Measurements from ENCODE around the gene NEURL1.
A peak's percentile ranks its signal among the peaks of the same experiment; 100 is the strongest.

Gene NEURL1

DNA sequence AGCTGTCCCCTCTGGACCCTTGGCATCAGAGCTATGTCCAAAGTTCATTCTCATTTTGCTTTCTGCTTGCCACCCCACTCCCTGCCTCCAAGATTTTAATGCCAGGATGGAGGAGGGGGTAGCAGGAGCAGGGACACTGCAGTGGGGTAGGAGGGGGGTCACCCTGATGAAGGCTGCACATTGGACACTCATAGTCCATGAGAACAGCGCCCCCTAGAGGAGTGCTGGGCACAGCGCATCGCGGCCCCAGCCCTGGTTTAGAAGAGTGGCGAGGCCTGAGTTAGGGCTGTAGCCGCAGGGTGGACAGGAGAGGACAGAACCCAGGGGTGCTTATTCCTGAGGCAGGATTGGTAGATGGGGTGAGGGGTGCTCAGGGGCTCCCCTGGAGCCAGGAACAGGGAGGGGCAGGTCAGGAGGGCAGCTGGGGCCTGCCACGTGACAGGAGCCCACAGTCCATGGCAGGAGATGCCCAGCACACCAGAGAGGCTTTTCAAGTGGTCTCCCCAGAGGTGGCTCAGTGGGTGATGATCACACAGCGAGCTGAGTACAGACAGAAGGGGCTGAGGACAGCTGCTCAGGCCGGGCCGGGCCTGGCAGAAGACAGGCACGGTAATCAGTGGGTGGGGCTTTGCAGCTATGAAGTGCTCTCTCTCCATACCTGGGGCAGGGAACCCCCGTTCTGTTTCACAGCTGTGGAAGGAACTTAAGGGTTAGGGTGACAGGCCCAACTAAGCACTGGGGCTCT, 71.4 kb downstream of the NEURL1 start:
- DNase-seq: peak; percentile 16

DNA sequence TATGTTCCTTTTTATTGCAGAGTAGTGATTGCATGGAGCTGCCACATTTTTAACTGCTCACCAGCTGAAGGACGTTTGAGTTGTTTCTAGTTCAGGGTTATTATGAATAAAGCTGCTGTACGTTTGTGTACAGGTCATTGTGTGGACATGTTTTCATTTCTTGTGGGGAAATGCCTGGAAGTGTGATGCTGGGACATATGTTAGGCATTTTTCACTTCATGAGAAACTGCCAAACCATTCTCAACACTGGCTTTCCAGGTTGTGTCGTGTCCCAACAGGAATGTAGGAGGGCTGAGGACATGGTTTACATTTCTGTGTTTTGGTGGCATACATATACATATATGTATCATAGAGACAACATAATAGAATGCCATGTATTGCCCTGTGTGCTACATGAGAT, 73.0 kb downstream of the NEURL1 start:
- DNase-seq: no peak

DNA sequence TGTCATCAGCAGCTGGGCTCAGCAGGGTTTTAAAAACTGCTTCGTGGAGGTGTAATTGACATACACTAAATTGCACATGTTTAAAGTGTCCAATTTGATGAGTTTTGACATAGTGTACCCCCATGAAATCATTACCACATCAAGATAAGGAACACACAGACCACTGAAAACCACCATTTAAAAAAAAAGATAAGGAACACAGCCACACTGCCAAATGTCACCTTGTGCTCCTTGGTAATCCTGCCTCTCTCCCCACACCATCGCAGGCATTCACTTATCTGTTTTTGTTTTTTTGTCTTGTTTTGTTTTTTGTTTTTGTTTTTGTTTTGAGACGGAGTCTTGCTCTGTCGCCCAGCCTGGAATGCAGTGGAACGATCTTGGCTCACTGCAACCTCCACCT, 75.0 kb downstream of the NEURL1 start:
- DNase-seq: no peak

DNA sequence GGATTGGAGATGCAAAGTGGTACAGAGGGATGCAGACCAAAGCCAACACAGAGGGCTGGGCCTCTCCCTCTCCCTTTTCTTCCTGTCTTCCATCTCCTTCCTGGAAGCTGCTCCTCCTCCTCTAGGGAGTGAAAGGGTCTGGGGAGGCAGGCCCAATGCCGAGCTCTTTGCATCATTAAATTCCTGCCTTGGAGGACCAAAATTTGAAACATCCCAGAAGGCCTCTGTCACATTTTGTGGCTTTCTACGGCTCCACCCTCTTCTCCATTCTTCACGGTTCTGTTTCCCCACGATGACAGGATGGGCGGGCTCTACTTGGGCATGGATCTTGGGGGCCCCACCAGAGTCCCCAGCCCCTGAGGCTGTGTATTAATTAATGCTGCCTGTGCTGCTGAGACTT, 76.4 kb downstream of the NEURL1 start:
- DNase-seq: no peak

DNA sequence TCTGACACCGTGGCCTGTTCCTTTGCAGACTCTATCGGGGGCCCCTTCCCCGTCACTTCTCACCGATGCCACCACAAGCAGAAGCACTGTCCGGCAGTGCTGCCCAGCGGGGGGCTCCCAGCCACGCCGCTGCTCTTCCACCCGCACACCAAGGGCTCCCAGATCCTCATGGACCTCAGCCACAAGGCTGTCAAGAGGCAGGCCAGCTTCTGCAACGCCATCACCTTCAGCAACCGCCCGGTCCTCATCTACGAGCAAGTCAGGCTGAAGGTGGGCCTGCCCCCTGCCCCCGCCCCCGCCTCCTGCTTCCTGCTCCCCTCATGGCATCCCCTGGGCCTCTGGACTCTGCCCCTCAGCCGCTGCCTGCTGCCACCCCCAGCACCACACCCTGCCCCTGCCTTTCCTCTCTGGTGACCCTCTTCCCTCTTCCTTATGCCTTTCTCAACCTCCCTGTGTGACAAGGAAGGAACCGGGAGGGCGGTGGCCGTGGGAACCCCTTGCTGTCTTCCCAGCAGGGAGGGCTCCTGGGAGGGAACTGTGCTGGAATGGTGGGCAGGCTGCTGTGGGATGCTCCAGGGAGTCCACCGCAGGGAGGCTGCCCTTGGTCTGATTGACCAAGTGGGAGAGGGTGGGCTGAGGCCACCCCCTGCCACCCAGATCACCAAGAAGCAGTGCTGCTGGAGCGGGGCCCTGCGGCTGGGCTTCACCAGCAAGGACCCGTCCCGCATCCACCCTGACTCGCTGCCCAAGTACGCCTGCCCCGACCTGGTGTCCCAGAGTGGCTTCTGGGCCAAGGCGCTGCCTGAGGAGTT, 77.5 kb downstream of the NEURL1 start:
- DNase-seq: no peak

DNA sequence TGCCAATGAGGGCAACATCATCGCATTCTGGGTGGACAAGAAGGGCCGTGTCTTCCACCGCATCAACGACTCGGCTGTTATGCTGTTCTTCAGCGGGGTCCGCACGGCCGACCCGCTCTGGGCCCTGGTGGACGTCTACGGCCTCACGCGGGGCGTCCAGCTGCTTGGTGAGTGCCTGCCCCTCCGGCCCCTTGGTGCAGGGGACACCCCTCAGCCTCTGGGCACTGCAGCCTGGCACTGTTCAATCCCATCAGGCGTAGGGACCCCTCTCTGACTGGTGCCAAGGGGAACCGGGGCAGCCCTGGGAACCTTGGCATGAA, 78.1 kb downstream of the NEURL1 start:
- DNase-seq: no peak

DNA sequence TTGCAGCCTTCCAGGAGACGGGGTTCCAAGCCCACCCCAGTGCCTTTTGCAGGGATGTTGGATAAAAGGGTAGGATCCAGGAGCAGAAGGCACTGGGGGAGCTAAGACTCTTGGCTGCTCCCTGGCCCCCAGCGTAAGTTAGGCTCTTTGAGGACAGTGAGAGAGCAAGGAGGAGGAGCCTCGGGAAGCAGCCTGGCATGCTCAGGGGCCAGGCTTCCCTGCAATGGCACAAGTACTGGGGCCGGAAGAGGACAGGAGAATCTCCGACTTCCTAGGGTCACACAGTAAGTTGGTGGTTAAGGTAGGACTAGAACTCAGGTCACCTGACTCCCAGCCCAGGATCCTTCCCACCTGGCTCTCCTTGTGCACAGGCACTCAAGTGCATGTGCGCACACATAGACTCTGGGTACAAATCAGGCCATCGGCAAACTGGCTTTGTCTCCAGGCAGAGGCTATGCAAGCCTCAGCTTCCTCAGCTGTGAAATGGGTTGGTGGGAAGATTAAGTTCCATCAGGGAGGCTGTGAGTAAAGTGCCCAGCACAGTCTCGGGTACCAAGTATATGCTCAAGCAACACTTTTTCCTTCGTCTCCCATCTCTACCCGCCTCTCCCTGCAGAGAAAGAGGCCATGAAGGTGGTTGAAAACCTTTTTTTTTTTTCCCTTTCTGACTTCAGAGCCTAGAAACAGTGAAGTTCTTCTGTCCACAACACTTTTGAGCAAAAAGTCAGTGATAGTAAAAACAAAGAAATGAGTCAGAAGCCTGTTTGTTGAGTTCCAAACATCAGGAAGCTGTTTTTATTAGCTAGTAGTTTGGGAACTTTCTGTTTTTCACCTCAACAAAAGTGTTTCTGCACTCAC, 79.1 kb downstream of the NEURL1 start:
- DNase-seq: no peak

DNA sequence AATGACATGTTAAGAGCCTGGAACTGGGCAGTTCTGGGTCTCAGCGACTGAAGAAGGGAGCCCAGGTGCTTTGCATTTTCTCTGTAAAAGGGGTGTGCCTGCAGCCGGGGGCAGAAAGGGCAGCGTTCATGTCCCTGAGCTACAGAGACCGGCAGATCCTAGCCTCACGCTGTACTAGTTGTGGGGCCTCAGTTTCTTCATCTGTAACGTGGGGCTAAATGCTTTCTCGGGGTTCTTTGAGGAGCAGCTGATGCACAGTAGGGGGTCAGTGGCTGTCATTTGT, 79.6 kb downstream of the NEURL1 start:
- DNase-seq: no peak

DNA sequence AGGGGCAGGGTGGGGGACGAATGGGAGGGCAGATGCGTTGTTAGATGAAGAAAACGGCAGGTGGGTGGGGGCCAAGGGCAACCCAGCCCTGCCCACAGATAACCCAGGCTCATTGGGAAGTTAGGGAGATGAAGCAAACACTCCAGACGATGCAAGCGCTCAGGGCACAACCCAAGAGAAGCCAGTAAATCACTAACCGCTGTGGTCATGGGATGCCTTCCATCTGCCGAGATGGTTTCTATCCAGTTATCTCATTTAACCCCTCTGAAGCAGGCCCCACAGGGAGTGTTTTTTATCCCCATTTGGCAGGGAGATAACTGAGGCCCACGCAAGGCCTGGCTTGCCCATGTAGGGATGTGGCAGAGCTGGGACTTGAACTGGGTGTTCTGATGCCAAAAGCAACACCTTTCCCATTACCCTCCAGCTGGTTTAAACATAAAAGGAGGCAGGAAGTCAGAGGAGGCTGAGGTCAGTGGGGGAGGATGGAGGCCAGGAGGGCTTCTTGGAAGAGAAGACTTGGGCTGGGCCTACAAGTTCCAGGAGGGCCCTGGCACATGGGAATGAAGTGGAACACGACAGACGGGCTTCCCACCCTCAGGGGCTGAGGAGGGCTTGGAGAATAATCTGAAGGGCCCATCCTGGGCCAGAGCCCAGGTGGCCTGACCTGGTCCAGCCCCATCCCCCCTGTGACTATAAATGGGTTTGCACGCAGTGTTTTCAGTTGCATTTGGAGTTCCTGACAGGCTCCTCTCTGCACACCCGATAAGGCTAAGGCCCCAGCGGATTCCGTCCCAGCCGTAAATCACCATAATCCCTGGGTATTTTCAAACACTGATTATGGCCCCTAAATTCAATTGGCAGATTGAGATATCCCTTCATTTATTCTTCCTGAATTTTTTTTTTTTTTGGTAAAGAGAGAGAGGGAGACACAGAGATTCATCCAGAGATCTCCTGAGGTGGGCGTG, 80.9 kb downstream of the NEURL1 start:
- DNase-seq: no peak

DNA sequence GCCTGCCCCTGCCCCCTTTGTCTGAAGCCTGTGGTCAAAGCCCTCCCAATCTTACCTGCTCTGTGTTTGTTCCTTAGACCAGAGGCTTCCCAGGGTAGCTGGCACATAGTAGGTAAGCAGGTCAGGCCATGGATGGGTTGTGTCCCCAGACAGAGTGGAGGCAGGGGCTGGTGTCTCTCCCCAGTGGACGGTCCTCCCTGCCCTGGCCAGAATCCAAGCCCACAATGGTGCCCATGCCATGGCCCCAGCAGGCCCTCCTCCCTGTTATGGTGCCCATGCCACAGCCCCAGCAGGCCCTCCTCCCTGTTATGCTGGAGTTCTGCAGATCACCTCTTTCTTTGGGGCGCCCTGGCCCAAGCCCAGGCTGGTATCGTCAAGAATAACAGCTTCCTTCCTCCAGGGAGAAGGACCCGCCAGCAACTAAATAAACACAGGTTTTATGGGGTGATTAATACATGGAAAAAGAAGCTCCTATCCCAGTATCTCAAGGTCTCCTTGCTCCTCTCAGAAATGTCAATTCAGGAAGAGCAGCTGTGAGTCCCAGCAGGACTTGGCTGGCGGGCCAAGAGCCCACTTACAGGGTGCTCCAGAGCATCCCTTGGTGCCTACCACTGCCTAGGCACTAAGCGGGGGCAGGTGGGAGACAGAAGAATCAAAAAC, 82.0 kb downstream of the NEURL1 start:
- no peak for DNase-seq

DNA sequence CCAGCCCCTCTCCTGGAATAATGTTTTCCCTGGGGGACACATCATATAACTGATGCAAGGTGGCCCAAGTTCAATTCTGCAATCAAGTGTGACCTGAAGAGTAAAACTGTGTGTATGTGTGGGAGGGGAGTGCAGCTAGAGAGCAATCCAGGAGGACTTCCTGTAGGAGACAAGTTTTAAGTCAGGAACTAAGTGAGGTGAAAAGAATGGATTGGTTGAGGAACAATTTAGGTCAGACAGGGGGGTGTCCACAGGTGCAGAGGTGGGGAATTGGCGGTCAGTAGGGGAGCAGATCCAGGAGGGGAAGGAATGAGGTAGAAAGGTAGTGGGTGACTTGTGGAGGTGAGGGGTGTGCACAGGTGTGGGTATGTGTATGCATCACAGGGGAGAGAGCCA, 82.6 kb downstream of the NEURL1 start:
- DNase-seq: no peak

DNA sequence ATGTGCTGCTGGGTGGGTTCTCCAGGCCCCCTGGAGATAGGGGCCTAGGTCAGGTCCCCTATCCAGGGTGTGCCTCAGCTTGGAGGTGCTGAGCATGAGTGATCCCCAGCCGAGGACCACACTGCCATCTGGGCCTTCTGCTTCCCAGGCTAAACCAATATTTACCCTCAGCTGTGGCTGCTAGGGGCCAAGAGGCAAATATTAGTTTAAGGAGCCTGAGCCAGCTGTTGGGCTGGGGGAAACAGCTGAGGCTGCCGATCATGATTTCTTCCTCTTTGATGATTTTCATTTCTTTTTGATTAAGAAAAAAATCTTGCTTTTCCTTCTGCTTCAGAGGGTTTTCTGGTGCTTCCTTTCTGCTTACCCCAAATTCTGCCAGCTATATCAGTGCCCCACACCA, 83.4 kb downstream of the NEURL1 start:
- no peak for DNase-seq

DNA sequence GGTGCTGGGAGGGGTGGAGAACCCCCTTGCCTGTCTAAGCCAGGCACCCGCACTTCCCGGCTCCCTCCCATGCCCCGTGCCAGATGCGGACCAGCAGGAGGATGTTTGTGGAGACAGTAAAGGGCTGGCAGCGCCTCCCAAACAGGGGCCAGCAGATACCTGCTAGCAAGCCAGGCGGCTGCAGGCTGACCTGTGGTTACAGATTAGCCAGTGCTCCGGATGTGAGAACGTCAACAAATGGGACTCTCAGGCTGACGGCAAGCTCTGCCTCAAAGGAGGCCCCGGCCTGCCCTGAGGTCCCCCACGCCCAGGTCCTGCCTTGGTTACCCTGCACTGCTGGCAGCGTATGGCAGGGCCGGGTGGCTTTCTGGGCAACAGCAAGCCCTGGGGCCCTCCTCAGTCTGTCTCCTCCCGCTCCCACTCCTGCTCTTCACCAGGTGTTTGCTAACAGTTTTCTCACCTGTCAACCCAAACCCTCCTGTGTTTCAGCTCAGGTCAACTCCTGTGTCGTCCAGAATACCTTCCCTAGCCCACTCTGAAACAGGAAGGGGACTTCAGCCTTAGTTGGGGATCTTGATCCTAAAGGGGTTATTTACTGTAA, 85.4 kb downstream of the NEURL1 start:
- DNase-seq: no peak

DNA sequence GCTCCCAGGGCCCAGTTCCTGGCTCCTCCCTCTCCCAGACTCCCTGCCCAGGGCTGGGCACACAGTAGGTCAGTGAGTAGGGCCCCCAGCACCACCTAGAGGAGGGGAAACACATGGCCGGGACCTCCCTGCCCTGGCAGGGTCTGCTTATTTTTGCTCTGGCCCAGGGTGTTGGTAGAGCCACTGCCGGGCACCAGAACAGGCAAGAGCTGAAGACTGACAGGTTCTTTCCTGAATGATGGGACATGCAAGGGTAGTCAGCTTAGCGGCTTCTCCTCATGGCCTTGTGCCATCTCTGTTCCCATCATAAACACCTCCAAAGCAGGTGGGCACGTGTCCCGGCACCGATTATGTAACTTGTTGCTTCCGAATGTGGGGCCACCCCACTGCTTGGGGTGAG, 86.5 kb downstream of the NEURL1 start:
- DNase-seq: no peak

DNA sequence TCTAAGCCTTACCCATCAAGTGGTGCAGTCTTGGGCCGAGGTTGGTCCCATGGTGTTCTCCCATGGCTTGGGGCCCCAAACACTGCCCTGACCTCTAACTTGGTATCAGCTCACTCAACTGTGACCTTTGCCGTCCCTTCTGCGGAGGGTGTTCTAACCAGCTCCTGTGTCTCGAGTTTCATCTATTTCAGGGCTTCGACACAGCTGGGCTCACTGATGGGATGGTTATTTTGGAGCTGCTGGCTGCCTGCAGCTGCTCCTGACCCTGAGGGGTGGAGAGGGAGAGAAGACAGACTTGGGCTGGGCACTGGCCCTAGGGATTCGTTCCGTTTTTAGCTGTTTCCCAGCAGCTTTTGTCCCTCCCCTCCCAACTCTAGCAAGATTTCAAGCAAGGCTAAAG, 86.9 kb downstream of the NEURL1 start:
- no peak for DNase-seq

DNA sequence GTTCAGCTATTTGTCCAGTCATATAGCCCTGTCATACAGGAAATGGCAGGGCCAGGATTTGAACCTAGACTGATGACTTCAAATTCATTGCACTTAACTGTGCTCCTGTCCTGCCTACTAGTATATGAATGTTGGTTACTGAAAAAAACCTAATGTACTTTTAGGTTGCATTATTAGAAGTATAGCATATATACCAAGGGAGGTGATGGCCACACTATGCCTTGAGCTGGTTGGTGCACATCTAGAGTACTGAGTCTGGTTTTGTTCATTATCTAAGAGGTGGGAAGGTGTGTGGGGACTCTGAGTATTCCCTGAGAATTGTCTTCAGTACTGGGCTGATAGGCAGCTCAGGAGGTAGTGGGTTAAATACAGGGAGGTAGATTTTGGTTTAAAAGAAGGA, 88.0 kb downstream of the NEURL1 start:
- no peak for DNase-seq

DNA sequence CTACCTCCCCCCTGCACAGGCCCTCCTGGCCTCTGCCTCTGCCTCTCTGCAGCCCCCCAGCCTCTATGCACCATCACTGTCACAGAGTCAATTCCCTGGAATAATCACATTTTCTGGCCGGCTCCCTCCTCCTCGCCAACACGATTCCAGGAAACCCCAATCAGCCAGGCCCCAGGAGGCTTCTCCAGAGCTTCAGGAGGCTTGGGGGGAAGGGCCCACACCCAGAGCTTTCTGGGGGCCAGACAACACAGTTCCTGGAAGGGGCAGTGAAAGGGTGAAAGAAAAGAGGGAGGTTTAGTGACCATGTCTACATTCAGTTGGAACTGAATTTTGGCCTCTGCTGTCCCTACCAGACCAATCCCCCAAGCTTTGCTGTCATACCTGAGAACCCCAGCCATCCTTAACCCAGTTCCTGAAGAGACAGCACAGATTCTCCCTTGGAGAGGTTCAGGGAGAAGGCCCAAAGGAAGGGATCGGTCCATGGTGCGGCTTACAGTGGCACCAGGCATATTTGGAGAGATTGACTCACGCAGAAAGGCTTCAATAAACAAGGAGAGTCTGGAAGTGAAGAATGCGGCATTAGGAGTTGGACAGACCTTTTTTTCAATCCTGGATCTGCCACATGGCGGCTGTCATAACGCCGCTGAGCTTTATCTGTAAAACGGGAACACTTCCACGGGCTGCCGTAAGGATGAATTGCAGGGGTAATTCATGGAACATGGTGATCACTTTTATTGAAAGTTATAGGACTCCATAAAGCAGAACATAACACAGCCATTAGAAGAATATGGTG, 89.0 kb downstream of the NEURL1 start:
- no peak for DNase-seq

DNA sequence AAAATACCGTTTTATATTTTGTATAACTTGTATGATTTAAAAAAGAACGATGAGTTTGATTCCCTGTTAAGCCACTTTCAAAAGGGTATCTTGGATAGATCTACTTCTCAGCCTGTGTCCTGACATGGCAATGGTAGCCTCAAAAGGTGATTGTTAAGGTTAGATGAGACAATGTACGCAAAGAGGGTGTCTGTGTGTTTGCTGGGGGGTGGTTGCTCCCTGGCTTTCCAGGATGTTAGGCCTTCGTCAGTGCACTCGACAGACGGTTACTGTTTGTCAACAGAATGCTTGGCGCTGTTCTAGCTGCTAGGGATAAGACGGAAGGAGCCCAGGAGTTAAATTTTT, 90.3 kb downstream of the NEURL1 start:
- DNase-seq: no peak

DNA sequence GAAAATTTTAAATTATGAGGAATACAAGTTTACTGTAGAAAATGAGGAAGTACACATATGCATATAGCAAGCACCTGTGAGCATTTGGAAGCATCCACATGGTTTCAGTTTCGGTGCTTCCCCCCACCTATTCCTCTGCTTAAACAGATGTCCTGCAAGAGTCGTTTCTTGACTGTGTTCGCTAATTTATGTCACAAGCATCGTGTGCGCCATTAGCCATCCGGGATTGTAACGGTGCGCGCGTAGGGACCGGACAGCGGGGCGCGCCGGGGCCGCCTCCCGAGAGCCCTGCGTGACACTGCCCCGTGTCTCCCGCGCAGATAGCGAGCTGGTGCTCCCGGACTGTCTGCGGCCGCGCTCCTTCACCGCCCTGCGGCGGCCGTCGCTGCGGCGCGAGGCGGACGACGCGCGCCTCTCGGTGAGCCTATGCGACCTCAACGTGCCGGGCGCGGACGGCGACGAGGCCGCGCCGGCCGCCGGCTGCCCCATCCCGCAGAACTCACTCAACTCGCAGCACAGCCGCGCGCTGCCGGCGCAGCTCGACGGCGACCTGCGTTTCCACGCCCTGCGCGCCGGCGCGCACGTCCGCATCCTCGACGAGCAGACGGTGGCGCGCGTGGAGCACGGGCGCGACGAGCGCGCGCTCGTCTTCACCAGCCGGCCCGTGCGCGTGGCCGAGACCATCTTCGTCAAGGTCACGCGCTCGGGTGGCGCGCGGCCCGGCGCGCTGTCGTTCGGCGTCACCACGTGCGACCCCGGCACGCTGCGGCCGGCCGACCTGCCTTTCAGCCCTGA, 90.9 kb downstream of the NEURL1 start:
- DNase-seq: peak; percentile 57

DNA sequence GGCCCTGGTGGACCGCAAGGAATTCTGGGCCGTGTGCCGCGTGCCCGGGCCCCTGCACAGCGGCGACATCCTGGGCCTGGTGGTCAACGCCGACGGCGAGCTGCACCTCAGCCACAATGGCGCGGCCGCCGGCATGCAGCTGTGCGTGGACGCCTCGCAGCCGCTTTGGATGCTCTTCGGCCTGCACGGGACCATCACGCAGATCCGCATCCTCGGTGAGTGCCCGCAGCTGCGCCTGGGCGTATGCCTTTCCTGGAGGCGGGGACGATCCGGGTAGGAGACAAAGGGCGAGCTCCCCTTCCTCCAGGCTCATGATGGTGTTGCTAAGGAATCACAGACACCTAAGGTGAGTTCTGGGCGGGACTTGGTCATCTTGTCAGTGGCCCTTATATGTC, 91.5 kb downstream of the NEURL1 start:
- DNase-seq: no peak
